HG03442 (cell line): ENCODE results near the gene ZNF217.
"Not testable (repeated sequence)": the region's sequence is repeated elsewhere in the genome, so short reads cannot be mapped to it uniquely, and the experiment has no call there.

Source experiments
- ATAC-seq: cut with Tn5 transposase; IDR thresholded peaks from one replicate; pipeline ENCODE4 v1.9.1; 2021; ENCODE audit warnings: mild to moderate bottlenecking, moderate library complexity; ENCODE audit not compliant: unreplicated experiment

The ZNF217 gene

DNA sequence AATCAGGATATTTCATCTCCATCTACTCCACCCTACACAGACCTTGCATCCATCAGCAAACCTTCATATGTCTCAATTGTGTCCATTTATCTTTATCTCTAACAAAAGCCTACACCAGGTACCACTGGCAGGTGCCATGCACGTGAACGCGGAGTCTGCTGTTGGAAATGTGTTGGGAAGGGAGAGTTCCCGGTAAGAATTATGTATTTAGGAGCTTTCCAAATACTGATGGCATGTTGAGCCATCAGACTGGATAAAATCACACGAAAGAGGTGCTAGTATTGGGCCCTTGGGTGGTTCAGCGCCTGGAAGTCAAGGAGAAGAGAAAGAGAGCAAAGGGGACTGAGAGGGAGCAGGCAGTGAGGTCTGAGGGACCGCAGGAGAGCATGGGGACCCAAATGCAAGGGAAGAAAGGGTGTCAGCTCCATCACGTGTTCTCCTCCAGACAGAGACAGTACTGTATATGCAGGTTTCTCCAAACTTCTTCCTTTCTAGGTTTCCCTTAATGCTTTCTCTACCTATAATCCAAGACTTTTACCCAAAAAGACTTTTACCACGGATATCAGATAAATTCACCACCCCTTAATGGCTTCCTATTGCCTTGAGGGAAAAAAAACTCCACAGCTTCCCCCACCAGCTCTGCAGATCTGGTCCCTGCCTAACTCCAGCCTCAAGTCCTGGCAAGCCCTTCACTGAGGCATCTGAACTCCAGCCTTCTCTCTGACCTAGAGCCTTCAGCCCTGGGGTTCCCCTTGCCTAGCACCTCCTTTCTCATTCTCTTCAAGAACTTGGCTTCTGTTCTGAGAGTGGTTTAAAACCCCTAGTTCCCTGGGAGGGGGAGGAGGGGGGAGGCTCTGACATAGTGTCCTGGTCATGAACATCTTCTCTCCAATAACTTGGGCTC, 4.8 kb upstream of the ZNF217 start:
- ATAC-seq, result no peak

DNA sequence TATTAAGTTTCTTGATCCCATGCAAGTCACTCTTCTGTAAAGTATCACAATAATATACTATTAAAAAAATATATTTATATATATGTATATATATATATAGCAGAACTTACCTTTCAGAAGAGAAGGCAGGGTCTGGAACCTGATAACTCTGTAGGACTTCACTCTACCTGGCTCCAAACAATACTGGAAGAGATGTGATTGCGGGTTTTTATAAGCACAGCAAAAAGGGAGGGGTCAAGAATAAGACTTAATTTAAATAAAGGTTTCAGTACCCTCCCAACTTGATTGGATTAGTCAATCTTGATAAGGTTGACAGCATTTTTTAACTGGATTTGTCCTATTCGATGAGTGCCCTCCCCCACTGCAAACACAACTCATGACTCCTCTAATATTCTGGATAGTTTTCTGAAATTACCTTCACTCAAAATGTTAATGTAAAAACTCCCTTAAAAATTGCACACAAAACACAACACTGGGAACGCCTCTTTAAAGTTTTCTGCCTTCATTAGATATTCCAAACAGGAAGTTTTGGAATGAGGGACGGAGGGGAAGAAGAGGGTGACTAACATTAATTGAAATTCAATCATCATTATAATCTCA, 4.0 kb upstream of the ZNF217 start:
- ATAC-seq, result no peak

DNA sequence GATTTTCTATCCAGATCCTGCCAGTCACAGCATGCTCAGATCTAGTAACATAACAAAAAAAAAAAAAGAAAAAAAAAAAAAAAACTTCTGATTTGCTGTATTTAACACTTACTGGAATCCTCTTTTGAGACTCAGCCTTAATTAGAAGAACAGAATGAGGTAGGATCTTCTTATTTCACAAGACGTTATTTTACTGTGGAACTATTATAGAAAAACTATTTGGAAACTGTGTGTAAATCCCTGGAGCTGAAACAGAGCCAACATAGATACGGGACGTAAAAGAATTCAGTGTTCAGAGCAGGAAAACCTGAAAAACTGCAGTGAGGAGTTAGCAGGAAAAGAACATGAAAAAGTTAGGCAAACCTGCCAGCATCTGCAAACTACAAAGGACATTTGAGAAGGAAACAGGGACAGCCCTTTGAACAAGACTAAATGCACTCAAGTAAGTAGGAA, 3.4 kb upstream of the ZNF217 start:
- ATAC-seq, result no peak

DNA sequence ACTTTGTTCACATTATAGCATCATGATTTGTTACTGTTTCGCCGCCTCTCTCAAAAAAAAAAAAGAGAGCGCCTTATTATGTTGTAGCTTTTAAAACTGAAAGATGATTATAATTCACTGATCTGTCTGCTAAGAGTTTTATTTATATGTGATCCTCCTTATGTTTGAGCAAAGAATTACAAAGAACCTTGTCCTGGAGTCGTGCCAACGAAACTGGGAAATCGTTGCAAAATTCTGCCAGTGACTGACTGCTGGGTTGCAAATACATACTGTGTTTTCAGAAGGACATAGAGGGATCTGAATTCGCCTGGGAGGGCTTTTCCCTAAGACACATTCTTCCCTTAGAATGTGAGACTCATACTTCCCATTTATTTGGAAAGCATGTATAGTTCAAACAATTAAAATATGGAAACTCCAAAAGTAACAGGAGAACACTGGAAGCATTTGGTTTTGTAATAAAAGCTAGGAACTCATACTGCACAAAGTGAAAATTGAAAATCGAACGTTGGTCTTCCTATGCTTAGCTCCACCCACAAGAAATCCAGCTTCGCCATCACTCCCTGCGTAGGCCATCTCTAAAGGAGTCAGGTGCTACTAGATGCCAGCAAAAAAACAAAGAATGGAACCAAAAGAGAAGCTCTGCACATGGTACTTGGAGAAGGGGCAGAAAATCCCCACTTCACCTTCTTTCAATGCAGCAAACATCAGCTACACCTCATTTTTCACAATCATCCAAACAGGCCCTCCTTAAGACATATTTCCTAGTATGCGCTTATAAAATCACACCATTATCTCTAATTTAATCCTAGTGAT, 2.8 kb upstream of the ZNF217 start:
- ATAC-seq, result not testable (repeated sequence)

DNA sequence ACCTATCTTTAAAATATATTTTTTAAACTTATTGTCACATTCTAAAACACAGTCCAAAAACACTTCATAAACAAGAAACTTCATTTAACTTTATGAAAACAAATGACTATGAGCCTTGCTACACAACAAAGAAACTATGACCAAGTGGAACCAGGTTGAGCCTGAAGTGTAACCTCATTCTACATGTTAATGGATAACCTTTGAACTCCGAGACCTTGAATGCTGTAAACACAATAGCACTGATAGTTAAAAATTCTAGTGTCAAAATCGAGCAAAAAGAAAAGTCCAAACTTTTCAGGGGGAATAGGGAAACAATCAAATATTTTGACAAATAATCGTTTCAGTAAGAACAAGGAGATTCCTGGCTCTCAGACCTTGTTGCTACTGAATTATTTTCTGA, 2.1 kb upstream of the ZNF217 start:
- not testable (repeated sequence) for ATAC-seq

DNA sequence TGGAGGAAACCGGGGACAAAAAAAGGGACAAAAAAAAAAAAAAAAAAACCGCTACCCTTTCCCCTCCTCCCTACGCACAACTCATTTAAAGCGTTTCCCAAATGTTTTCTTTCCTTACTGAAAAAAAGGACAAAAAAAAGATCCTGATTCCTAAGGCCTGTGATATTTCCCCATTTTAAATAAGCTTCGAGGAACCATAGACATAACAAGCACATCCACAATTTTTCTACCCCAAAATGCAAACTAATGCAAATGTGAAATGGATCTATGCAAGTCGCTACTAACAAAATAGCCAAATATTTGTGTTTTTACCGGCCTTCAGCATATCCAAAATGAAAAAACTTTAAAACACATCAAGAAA, 1.4 kb upstream of the ZNF217 start:
- ATAC-seq, result no peak

DNA sequence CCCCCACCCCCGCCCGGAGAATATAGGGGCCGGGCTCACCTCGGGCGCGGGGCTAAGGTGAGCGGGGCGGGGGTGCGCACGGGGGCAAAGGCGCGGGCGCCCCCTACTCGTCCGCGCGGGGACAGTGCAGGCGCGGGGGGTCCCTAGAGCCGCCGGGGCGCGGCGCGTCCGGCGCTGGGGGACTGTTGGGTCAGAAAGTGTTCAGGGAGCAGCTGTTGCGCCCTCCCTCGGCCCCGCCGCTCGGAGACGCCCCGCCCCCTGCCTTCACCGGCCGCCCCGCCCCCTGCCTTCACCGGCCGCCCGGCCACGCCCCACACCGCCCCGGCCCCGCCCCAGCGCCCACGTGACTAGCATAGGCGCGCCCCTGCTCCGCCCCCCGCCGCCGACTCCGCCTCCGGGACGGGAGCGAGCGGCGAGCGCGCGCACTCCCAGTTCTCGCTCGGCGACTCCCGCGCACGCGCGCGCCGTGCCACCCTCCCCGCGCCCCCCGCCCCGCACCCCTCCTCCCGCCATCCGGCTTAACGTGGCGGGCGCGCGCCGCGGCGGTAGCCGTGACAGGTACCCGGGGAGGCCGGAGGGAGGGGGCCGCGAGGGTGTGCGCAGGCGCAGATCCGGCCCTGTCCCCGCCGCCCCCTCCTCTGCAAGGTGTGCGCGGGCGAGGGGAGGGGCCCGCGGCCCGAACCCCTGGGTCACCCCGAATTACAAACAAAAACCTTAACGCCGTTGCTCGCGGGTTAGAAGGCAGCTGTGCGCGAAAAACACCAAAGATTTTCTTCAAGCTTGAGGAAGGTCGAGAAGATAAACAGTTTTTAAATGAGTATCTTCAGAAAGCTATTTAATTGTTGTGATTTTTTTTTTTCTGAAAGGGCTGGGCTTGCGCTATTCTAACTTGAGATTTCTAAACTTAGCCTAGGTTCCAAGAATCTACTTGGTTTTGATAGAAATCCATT, 704 bp upstream of the ZNF217 start:
- peak; percentile 69 for ATAC-seq

DNA sequence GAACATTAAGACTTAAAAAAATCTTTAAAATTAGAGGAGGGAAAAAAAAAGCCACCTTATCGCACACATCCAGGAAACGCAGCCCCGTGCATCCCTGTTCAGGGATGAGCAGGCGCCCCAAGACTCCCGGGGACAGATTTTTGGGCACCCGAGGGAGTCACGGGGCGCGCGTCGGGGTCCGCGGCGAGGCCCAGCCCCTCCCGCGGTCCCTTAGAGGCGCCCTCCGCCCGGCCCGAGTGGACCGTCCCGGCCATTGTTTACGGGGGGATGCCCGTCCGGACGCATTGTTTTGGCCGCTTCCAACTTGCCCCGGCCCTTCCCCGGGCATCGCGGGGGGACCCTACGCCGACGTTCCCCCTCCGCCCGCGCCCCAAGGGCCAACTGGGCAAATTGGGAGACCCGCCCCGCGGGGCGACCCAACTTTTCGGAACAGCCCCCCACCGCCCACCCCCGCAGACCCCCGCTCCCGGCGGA, 610 bp downstream of the ZNF217 start:
- ATAC-seq, result no peak

DNA sequence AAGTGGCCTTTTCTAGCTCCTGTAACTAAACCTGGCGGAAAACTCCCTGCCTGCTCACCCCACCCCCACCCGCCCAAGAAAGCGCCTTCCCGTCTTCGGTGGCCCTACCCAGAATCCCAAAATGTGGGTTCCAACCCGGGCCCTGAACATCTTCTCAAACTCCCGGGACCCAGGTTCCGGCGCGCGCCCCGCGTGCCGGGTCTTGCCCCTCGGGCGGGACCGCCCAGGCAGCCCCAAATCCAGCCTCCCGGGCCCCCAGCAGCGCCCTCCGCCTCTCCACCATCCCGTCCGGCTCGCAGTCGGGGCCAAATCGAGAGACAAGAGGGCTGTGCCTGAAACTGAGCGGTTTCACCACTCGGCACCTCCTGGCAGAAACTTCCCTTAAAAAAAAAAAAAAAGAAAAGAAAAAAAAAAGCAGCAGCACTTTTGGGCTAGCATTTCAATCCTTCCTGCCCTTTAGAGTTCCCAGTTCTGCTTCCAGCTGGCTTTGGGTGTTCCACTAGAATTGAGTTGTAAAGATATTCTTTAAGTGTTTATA, 1.1 kb downstream of the ZNF217 start:
- not testable (repeated sequence) for ATAC-seq

DNA sequence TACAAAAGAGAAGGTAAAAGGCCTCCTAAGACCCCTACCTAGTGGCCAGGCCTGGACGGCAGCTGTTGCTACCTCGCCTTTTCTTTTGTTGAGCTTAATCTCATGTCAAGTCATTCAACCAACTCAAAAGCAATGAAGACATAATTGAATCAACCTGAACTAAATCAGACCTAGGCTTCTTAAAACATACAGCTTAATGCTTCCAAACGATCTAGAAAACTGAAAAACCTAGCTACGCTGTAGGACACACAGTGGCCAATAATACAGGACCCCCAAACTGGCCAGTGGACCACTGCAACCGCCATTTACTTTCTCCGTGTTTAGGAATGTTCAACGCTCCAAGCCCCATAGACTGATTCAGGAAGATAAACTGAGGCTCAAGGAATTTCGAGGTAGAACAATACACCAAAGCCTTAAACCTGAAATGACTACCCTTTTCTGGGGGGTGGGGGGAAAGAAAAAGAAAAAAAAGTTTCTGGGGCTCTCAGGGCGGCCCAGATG, 1.6 kb downstream of the ZNF217 start:
- not testable (repeated sequence) for ATAC-seq

DNA sequence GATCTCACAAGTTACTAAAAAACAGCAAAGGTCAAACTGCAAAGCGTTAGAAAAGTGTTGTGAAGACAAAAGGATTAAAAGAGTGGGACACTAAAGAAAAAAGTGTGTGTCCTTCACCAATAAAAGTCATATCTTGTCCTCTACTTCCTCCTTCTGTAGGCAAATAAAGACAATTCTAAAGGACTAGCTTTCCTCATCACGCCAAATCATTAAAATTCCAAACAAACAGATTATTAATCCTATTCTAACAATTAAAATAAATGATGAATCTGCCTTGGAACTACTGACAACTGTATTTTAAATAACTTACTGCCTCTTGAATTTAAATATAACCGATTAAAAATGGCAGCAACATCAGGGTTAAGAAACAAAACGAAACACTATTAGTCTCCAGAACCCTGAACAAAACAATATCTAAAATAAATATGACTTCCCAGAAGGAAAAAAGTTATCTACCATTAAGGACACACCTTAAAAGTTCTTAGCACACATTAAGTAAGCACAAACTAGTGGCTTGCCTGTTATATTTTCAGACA, 2.4 kb downstream of the ZNF217 start:
- not testable (repeated sequence) for ATAC-seq

DNA sequence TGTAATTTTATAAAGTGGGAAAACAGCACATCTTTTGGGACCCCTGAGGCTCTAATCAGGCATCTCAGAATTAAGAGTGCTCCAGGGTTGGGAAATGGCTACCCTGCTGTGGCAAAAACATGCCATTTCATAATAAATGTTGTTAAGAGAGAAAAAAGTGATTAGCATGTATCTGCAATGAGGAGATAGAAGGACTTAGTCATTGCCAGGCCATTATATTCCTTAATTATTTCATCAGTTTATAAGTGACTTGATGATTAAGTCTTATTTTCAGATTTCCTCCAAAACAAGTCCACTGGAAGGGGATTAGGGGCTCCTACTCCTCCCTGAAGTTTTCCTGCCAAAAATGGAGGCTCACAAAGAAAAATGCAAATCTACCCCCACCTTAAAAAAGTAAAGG, 3.0 kb downstream of the ZNF217 start:
- not testable (repeated sequence) for ATAC-seq

DNA sequence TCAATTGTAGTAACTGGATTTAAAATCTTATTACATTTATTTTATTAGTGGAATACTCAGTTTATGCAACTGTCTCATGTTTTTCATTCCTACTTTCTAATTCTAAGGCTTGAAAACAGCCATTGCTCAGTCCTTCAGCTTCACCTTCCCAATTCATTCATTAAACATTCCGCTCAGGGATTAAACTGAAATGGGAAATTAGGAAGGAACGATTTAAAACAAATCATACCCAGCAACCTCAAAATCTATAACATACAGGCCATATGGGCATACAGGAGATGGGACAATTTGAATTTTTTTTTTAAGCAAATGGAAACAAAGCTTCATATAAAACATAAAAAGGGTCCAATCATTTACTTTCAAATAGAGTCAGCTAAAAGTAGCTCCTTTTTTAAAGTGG, 3.5 kb downstream of the ZNF217 start:
- ATAC-seq, result not testable (repeated sequence)

DNA sequence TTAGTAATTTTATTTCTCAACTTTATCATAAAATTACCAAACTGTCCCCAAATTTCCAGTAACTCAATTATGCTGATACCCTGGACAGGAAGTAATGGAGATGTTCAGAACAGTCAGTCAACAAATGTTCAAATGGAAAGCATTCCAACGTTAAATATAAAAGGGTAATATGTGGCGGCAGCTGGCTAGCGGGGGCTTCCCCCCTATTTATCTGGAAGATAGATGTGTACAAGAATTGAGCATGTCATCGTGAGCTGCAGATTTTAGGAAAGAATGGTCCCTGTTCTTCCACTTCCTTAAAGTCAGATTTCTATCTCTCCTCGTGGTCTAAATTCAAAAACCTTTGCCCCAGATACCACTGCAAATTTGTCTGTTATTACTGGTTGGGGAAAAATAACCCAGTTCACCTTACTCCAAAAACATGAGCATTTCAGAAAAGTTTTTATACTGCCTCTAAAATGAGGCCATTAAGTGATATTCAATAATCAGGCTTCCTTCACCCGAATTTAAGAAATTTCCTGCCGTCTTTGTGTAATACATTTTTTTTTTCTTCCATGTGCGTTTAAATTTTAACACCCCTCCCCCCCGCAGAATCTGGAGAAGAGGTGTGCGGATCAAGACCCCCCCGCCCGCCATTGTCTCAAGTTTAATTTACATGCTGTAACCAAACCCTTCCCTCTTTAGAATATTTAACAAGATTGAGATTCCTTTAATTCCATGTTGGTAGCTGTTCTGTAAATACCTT, 4.1 kb downstream of the ZNF217 start:
- ATAC-seq, result not testable (repeated sequence)

DNA sequence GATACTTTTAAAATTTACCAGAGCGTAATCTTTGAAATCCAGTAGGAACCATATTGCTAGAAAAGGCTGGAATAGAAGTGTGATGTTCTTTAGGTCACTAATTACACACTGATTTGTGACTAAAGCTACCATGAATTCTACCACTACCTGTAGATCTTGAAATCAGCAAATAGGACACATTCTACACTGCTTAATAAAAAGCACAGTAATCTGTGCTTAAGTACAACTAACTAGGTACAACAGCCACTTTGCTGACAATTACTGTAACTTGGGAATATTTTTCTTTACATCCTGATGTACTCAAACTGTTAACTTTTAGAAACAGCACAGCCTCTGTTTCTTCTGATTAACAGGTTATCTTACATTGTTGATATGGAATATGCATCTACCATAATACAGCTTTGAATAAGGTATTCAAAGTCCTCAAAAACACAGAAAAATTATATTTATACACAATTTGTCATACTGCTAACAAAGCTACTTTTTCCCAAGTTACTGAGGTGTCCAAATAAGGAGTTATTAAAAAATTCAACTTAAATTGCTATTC, 6.4 kb downstream of the ZNF217 start:
- not testable (repeated sequence) for ATAC-seq

DNA sequence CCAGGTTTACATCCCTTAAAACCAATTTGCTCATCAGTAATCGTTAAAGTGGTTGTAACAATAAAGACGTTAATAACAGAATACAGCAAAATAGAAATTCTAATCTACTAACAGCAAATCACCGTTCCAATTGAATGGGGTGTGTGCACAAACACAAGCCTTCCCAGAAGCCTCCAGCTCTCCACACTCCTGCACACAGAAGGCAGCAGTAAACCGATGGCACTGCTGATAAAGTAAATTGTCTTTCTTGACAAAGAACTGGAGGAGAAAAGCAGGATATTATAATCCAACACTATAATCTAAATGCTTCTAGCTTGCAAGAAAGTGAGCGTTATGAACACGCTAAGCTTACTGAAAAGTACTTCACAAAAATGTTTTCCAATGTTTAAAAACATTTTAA, 7.0 kb downstream of the ZNF217 start:
- ATAC-seq, result no peak

DNA sequence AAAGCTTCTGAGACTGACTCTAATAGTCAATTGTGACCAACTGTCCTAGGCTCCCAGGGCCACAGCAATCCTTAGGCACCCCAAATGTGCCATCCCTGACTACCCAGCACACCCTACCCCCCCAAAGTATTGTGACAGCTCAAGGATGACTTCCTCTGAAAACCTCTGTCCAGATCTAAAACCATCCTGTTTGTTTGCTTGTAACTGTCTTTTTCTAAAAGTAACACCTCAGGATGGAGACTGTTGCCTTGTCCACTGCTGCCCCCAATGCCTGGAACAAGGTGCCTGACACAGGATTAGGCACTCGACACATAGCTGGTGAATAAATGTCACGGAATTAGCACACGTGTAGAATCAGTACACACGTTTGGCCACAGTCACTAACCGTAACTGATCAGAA, 7.7 kb downstream of the ZNF217 start:
- not testable (repeated sequence) for ATAC-seq

DNA sequence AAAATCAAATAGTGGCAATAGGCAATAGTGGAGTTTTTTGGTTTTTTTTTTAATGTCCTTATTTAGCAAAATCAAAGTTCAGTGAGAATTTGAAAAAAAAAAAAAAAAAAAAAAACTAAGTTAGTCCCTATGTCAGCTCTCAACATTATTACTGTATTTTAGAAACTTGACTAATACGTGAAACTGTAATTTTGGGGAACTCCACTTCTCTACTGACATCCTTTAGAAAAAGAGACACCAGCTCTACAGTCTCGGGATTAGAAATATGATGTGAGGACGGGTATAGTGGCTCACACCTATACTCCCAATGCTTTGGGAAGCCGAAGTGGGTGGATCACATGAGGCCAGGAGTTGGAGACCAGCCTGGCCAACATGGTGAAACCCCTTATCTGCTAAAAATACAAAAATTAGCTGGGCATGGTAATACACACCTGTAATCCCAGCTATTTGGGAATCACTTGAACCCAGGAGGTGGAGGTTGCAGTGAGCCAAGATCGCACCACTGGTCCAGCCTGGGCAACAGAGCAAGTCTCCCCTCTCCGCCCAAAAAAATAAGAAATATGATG, 8.6 kb downstream of the ZNF217 start:
- not testable (repeated sequence) for ATAC-seq
